K562 (cell line): ENCODE measurements around the gene ZNF644. TPM values are rescaled to one million over a fixed set of nuclear protein-coding genes. Genes with fewer than 3 reads are reported as not detected.

ENCODE experiments used
- ATAC-seq: fragments of 200-7000 bp; cut with Tn5 transposase; 3 replicates; pipeline ENCODE4 v1.9.1; 2020; ENCODE audit warnings: moderate library complexity
- BruUV-seq: library from RNA; stranded (reverse); fragments of 400-500 nt; replicated peaks from 2 replicates; lab custom pipeline; 2021; lab: Mats Ljungman, UMichigan
- CTCF ChIA-PET: fragments of 300-600 bp; formaldehyde crosslinking; extraction: SDS; loops from one replicate; lab custom pipeline; 2021; ENCODE audit warnings: low intra/inter-chr PET ratio; lab: Yijun Ruan, JAX
- POLR2A ChIA-PET: fragments of 300-600, 350-650 bp; sonication (Branson Sonifier 250); formaldehyde crosslinking; extraction: SDS; loops from one replicate; lab custom pipeline; 2021; ENCODE audit warnings: antibody characterized with exemption, inconsistent platforms; lab: Yijun Ruan, JAX
- DNase-seq, 4 experiments: peaks; one replicate each; pipeline versions ENCODE4 v3.0.0 to v3.0.0-alpha.2; 2011 to 2018; ENCODE audit warnings: low spot score in 3 of 4, mixed read lengths in 3 of 4; ENCODE audit errors: extremely low read depth in 1 of 4
- FAIRE-seq: peaks from 2 replicates; lab custom pipeline; 2011; peaks lifted over from hg19 to GRCh38; lab: Jason Lieb, UNC
- H2AFZ ChIP-seq: 2 replicates; pipeline ENCODE4 v1.6.0; 2011; ENCODE audit warnings: low read depth, low read length, control low read depth, inconsistent platforms
- H3K27ac ChIP-seq: fragments of 200-600 bp; 3 replicates; pipeline ENCODE4 v1.8.0; 2011; ENCODE audit warnings: low read depth, mild to moderate bottlenecking, control low read depth, inconsistent platforms, low read length, moderate library complexity, mixed read lengths; ENCODE audit errors: extremely low read depth
- H3K27me3 ChIP-seq, 2 experiments: fragments of 300-600 bp in 1 of 2; 2 replicates in 1 of 2; 3 replicates in 1 of 2; pipeline versions ENCODE4 v1.6.0 to v1.8.0; 2011; ENCODE audit warnings: inconsistent platforms in 2 of 2, low read length in 2 of 2, mild to moderate bottlenecking in 1 of 2, mixed read lengths in 1 of 2, moderate library complexity in 1 of 2; ENCODE audit not compliant: control insufficient read depth in 2 of 2, insufficient read depth in 2 of 2
- H3K36me3 ChIP-seq: fragments of 300-600 bp; 3 replicates; pipeline ENCODE4 v1.8.0; 2011; ENCODE audit warnings: mild to moderate bottlenecking, low read length, inconsistent platforms; ENCODE audit not compliant: control insufficient read depth, insufficient read depth
- H3K4me1 ChIP-seq, 2 experiments: fragments of 200-600 bp in 1 of 2; replicated peaks in 1 of 2; 2 replicates in 1 of 2; 3 replicates in 1 of 2; pipeline versions ENCODE4 v1.5.1 to v1.8.0; 2011; ENCODE audit warnings: inconsistent platforms in 2 of 2, low read length in 2 of 2, mild to moderate bottlenecking in 1 of 2, mixed read lengths in 1 of 2, moderate library complexity in 1 of 2; ENCODE audit not compliant: control insufficient read depth in 2 of 2, insufficient read depth in 2 of 2
- H3K4me2 ChIP-seq: 2 replicates; pipeline ENCODE4 v1.6.1; 2011; ENCODE audit warnings: low read length, control low read depth, inconsistent platforms, mixed read lengths; ENCODE audit not compliant: insufficient read depth
- H3K4me3 ChIP-seq: fragments of 200-600 bp; sonication (generic), shearing (Covaris generic); 2 replicates; pipeline ENCODE4 v1.5.1; 2016; ENCODE audit warnings: control low read depth, inconsistent platforms
- H3K79me2 ChIP-seq: fragments of 200-600 bp; 3 replicates; pipeline ENCODE4 v1.8.0; 2011; ENCODE audit warnings: low read length, inconsistent platforms; ENCODE audit not compliant: control insufficient read depth, insufficient read depth
- H3K9ac ChIP-seq, 2 experiments: 2 replicates each; pipeline versions ENCODE4 v1.6.0 to v1.6.1; 2011; ENCODE audit warnings: low read depth in 2 of 2, low read length in 2 of 2, control low read depth in 1 of 2, inconsistent platforms in 1 of 2, mild to moderate bottlenecking in 1 of 2, mixed read lengths in 1 of 2; ENCODE audit not compliant: insufficient read depth in 1 of 2
- H3K9me1 ChIP-seq: one replicate; pipeline ENCODE4 v1.6.0; 2011; ENCODE audit warnings: inconsistent platforms, mild to moderate bottlenecking, low read length, moderate library complexity; ENCODE audit not compliant: control insufficient read depth, insufficient read depth
- H3K9me3 ChIP-seq: replicated peaks from 2 replicates; pipeline ENCODE4 v1.5.1; 2011; ENCODE audit warnings: low read depth, low read length, inconsistent platforms; ENCODE audit not compliant: control insufficient read depth, insufficient read depth
- H4K20me1 ChIP-seq: replicated peaks from 2 replicates; pipeline ENCODE4 v1.6.1; 2011; ENCODE audit warnings: low read length, inconsistent platforms, mixed read lengths; ENCODE audit not compliant: control insufficient read depth, insufficient read depth
- MCM7 ChIP-seq, 2 experiments: fragments of 450-650 bp; IDR thresholded peaks; 2 replicates each; pipeline ENCODE4 v1.6.1; 2016 to 2018
- NCOA4 ChIP-seq: fragments of 450-650 bp; IDR thresholded peaks from 2 replicates; pipeline ENCODE4 v1.6.1; 2018; ENCODE audit warnings: mild to moderate bottlenecking; ENCODE audit not compliant: partially characterized antibody
- PRPF4 ChIP-seq: fragments of 200-400 bp; formaldehyde crosslinking; IDR thresholded peaks from one replicate; pipeline ENCODE4 v1.6.1; 2017; ENCODE audit warnings: low read length, low read depth, mild to moderate bottlenecking; ENCODE audit not compliant: insufficient read depth, poor library complexity, severe bottlenecking
- RBFOX2 ChIP-seq: fragments of 200-400 bp; formaldehyde crosslinking; IDR thresholded peaks from 2 replicates; pipeline ENCODE4 v1.6.1; 2017; ENCODE audit warnings: low read depth, mild to moderate bottlenecking, low read length, moderate library complexity
- SMC3 ChIP-seq: conservative IDR thresholded peaks from 2 replicates; pipeline ENCODE4 v1.6.1; 2011; ENCODE audit warnings: low read depth, low read length, improper control_type of control experiment; ENCODE audit not compliant: insufficient read depth
- SP1 ChIP-seq: sonication (generic); formaldehyde crosslinking; IDR thresholded peaks from 2 replicates; pipeline ENCODE4 v1.8.1; 2022; ENCODE audit warnings: mild to moderate bottlenecking, missing genetic modification reagents
- ZNF143 ChIP-seq: sonication (generic); formaldehyde crosslinking; IDR thresholded peaks from 2 replicates; pipeline ENCODE4 v1.9.0; 2022; ENCODE audit warnings: mild to moderate bottlenecking, missing genetic modification reagents
- ZNF23 ChIP-seq: fragments of 250-450 bp; sonication (Bioruptor Pico); IDR thresholded peaks from 2 replicates; pipeline ENCODE4 v1.4.0; 2020; ENCODE audit warnings: mild to moderate bottlenecking
- ZNF274 ChIP-seq: IDR thresholded peaks from 2 replicates; pipeline ENCODE4 v1.6.1; 2011; ENCODE audit warnings: low read depth, mild to moderate bottlenecking, low read length, moderate library complexity, borderline replicate concordance
- WGBS: fragments of 100-300 bp; shearing (Covaris generic); methylation state at CpG from one replicate; pipeline ENCODE4 v1.1.6; 2016; ENCODE audit warnings: low coverage, mixed read lengths; ENCODE audit not compliant: insufficient coverage; ENCODE audit errors: missing lambda C conversion rate; 5-methylcytosine and 5-hydroxymethylcytosine counted together
- in situ Hi-C: fragments of 300-500 bp; cut with MboI; formaldehyde crosslinking; loops from 4 replicates; pipeline ENCODE4 v1.15.0; 2018; ENCODE audit warnings: inconsistent platforms, mixed read lengths
- intact Hi-C: fragments of 100-400 bp; cut with micrococcal nuclease; formaldehyde crosslinking; loops from 2 replicates; pipeline ENCODE4 v1.14.2; 2022
- polyA plus RNA-seq, 8 experiments: library from polyadenylated mRNA; depleted of rRNA in 4 of 8; stranded (reverse) in 5 of 8; unstranded in 3 of 8; fragments of >200 nt; fragmentation: Nextera tagmentation in 2 of 8; fragmentation: Illumina TruSeq in 1 of 8; extraction: Ambion mirVana in 2 of 8; extraction: Trizol in 1 of 8; gene quantifications; 2 replicates each; pipeline versions ENCODE4 v1.2.1 to v1.2.3, GENCODE V29; 2011 to 2014; ENCODE audit warnings: inconsistent platforms in 1 of 8, missing spikeins in 1 of 8
- total RNA-seq, 7 experiments: library from RNA; depleted of rRNA in 6 of 7; stranded (reverse); fragments of >200 nt in 6 of 7; fragmentation: Illumina TruSeq in 2 of 7; extraction: Trizol in 2 of 7; gene quantifications; 2 replicates each; pipeline versions ENCODE4 v1.2.1 to v1.2.3, GENCODE V29; 2011 to 2021; ENCODE audit warnings: low replicate concordance in 1 of 7
- TF ChIP-seq, protein P1 (sequence below): fragments of 250-450 bp; sonication (Bioruptor Pico); IDR thresholded peaks from 2 replicates; pipeline ENCODE4 v1.4.0; 2020
- TF ChIP-seq, protein P2 (sequence below), 2 experiments: fragments of 150-350 bp in 1 of 2; IDR thresholded peaks; 2 replicates each; pipeline ENCODE4 v1.6.1; 2012 to 2016; ENCODE audit warnings: low read depth in 2 of 2, low read length in 2 of 2, mild to moderate bottlenecking in 1 of 2, moderate library complexity in 1 of 2
- TF ChIP-seq, protein P3 (sequence below): fragments of 450-650 bp; conservative IDR thresholded peaks from 2 replicates; pipeline ENCODE4 v1.6.1; 2016; ENCODE audit warnings: missing genetic modification characterization, low read depth, mild to moderate bottlenecking, missing compliant biosample characterization, moderate library complexity

ZNF644 gene
- total and polyA plus RNA-seq, 9 of the 15 experiments (the other 6 are each of a cell fraction or from before 2014, with no cell fraction given) = 25.3 to 71.4 (median 39.6) TPM

DNA sequence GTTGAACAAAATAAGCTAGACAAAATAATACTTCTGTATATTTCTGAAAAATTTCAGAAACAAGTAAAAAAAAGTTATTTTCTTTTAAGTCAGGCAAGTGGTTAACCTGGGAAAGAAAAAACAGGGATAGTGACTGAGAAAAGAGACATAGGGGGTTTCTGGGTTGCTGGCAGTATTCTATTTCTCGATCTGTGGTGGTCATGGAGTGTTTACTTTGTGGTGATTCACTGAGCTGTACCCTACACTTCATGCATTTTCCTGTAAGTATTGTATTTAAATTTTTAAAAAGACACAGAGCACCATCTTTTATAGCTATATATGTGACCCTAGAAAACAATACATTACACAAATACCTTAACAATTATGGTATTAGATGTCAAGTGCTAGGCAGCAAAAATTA lies 58.2 kb downstream of the ZNF644 start:
- H3K9me3 ChIP-seq = no peaks in the 10 kb centered on the region
- H4K20me1 ChIP-seq = no peaks in the 10 kb centered on the region
- H2AFZ ChIP-seq = no peak overlapping the region
- H3K36me3 ChIP-seq = peaks cover 7% of the 10 kb centered on the region
- FAIRE-seq (no peak), ATAC-seq (no peak), DNase-seq (no peak)
- H3K27me3 ChIP-seq = no peaks in the 10 kb centered on the region
- TF ChIP-seq SMC3 (no peak), ZNF23 (no peak), MCM7 (IDR thresholded peaks at IDR 0.05) (no peak), RBFOX2 (no peak), NCOA4 (no peak), SP1 (no peak), PRPF4 (no peak), ZNF143 (CRISPR knock-in tag) (no peak), ZNF274 (no peak)
- TF ChIP-seq, protein P1, sequence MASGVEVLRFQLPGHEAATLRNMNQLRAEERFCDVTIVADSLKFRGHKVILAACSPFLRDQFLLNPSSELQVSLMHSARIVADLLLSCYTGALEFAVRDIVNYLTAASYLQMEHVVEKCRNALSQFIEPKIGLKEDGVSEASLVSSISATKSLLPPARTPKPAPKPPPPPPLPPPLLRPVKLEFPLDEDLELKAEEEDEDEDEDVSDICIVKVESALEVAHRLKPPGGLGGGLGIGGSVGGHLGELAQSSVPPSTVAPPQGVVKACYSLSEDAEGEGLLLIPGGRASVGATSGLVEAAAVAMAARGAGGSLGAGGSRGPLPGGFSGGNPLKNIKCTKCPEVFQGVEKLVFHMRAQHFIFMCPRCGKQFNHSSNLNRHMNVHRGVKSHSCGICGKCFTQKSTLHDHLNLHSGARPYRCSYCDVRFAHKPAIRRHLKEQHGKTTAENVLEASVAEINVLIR = no peak
- TF ChIP-seq, protein P2, sequence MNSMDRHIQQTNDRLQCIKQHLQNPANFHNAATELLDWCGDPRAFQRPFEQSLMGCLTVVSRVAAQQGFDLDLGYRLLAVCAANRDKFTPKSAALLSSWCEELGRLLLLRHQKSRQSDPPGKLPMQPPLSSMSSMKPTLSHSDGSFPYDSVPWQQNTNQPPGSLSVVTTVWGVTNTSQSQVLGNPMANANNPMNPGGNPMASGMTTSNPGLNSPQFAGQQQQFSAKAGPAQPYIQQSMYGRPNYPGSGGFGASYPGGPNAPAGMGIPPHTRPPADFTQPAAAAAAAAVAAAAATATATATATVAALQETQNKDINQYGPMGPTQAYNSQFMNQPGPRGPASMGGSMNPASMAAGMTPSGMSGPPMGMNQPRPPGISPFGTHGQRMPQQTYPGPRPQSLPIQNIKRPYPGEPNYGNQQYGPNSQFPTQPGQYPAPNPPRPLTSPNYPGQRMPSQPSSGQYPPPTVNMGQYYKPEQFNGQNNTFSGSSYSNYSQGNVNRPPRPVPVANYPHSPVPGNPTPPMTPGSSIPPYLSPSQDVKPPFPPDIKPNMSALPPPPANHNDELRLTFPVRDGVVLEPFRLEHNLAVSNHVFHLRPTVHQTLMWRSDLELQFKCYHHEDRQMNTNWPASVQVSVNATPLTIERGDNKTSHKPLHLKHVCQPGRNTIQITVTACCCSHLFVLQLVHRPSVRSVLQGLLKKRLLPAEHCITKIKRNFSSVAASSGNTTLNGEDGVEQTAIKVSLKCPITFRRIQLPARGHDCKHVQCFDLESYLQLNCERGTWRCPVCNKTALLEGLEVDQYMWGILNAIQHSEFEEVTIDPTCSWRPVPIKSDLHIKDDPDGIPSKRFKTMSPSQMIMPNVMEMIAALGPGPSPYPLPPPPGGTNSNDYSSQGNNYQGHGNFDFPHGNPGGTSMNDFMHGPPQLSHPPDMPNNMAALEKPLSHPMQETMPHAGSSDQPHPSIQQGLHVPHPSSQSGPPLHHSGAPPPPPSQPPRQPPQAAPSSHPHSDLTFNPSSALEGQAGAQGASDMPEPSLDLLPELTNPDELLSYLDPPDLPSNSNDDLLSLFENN (IDR thresholded peaks at IDR 0.05; ENCODE audit: low read depth in 2 of 2, low read length in 2 of 2) = no peak
- TF ChIP-seq, protein P3, sequence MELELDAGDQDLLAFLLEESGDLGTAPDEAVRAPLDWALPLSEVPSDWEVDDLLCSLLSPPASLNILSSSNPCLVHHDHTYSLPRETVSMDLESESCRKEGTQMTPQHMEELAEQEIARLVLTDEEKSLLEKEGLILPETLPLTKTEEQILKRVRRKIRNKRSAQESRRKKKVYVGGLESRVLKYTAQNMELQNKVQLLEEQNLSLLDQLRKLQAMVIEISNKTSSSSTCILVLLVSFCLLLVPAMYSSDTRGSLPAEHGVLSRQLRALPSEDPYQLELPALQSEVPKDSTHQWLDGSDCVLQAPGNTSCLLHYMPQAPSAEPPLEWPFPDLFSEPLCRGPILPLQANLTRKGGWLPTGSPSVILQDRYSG (tag) = no peak
- intact Hi-C loops (loop anchor here (1.0 to 5.0 kb wide), 2 partner anchors 242 to 346 kb away; no protein-coding TSS in a partner anchor), in situ Hi-C loops (loop anchor here (10.0 kb wide), 1 partner anchor 239 kb away; no protein-coding TSS in a partner anchor)
- H3K4me1 ChIP-seq = no peaks in the 10 kb centered on the region
- no peaks in the 10 kb centered on the region for H3K9me1 ChIP-seq
- ChIA-PET CTCF (interaction anchor here (2.9 kb wide), 1 partner anchor 242 kb away, joined by 19 read pairs; no protein-coding TSS in a partner anchor), POLR2A (interaction anchor here (0.8 kb wide), 1 partner anchor 347 kb away, joined by 3 read pairs; no protein-coding TSS in a partner anchor)
- 91% methylated on average over 1 of the region's 1 CpG for WGBS
- BruUV-seq = no TSS peak
- no peak overlapping the region for H3K4me2 ChIP-seq
- no peak overlapping the region for H3K27ac ChIP-seq
- H3K4me3 ChIP-seq = no peak overlapping the region
- no peak overlapping the region for H3K9ac ChIP-seq
- H3K79me2 ChIP-seq = peaks cover 65% of the 10 kb centered on the region
